Measurements from ENCODE around the gene TBRG1.
"Not testable (repeated sequence)": the region's sequence is repeated elsewhere in the genome, so short reads cannot be mapped to it uniquely, and the experiment has no call there.

The TBRG1 gene

GRCh38 chr11:124597626-124598025 lies 25.0 kb upstream of the TBRG1 start:
- H3K4me3 ChIP-seq (ENCODE audit: low read depth, low read length) = no peak overlapping the region
- H3K27me3 ChIP-seq = peaks cover 33% of the 10 kb centered on the region

GRCh38 chr11:124600621-124601320 lies 21.9 kb upstream of the TBRG1 start:
- Histone ChIP-seq H3K4me1 (no peaks in the 10 kb centered on the region), H3K27me3 (peaks cover 11% of the 10 kb centered on the region), H3K9me3 (no peaks in the 10 kb centered on the region), H3K36me3 (no peaks in the 10 kb centered on the region), H3K4me3 (ENCODE audit: low read depth, low read length) (no peak overlapping the region)
- DNase-seq = no peak
- TF ChIP-seq CTCF (IDR thresholded peaks at IDR 0.05; ENCODE audit: low read depth, low read length) = no peak

More at GRCh38 chr11:124597626-124598025, 25.0 kb upstream of the TBRG1 start:
- no peaks in the 10 kb centered on the region for H3K9me3 ChIP-seq
- TF ChIP-seq CTCF (IDR thresholded peaks at IDR 0.05; ENCODE audit: low read depth, low read length) = no peak
- no peak for DNase-seq
- no peaks in the 10 kb centered on the region for H3K36me3 ChIP-seq
- H3K4me1 ChIP-seq = no peaks in the 10 kb centered on the region

- Histone ChIP-seq H3K4me1 (no peaks in the 10 kb centered on the region), H3K4me3 (ENCODE audit: low read depth, low read length) (no peak overlapping the region), H3K27me3 (peaks cover 4% of the 10 kb centered on the region), H3K9me3 (no peaks in the 10 kb centered on the region), H3K36me3 (no peaks in the 10 kb centered on the region)
- no peak for DNase-seq
- TF ChIP-seq CTCF (IDR thresholded peaks at IDR 0.05; ENCODE audit: low read depth, low read length) = no peak
These were observed 20.5 kb upstream of the TBRG1 start for GRCh38 chr11:124602193-124602592.

- not testable (repeated sequence) for H3K4me3 ChIP-seq (ENCODE audit: low read depth, low read length); H3K4me1 ChIP-seq; DNase-seq; H3K27me3 ChIP-seq; H3K9me3 ChIP-seq; H3K36me3 ChIP-seq
These were observed 19.9 kb upstream of the TBRG1 start for GRCh38 chr11:124602723-124603122.

GRCh38 chr11:124605719-124606118 lies 16.9 kb upstream of the TBRG1 start:
- H3K36me3 ChIP-seq = no peaks in the 10 kb centered on the region
- no peak for TF ChIP-seq CTCF (IDR thresholded peaks at IDR 0.05; ENCODE audit: low read depth, low read length)
- no peaks in the 10 kb centered on the region; the same call in 1 of the 2 replicates for H3K27me3 ChIP-seq
- H3K4me3 ChIP-seq (ENCODE audit: low read depth, low read length) = no peak overlapping the region
- no peaks in the 10 kb centered on the region for H3K9me3 ChIP-seq
- no peak for DNase-seq
- no peaks in the 10 kb centered on the region for H3K4me1 ChIP-seq

- no peaks in the 10 kb centered on the region for H3K4me1 ChIP-seq
- no peak for DNase-seq
- H3K36me3 ChIP-seq = no peaks in the 10 kb centered on the region
- H3K27me3 ChIP-seq = no peaks in the 10 kb centered on the region; the same call in 1 of the 2 replicates
- no peaks in the 10 kb centered on the region for H3K9me3 ChIP-seq
- TF ChIP-seq CTCF (IDR thresholded peaks at IDR 0.05; ENCODE audit: low read depth, low read length) = no peak
- no peak overlapping the region for H3K4me3 ChIP-seq (ENCODE audit: low read depth, low read length)
These were observed 14.5 kb upstream of the TBRG1 start for GRCh38 chr11:124608147-124608546.
